GOT3 (cell line): ENCODE results near the gene GCFC2.
"Not testable (repeated sequence)": the region's sequence is repeated elsewhere in the genome, so short reads cannot be mapped to it uniquely, and the experiment has no call there.

Experiments
- DNase-seq: peaks from one replicate; lab custom pipeline; 2025; ENCODE audit warnings: mixed read lengths; lab: John Stamatoyannopoulos, UW

Gene GCFC2

DNA sequence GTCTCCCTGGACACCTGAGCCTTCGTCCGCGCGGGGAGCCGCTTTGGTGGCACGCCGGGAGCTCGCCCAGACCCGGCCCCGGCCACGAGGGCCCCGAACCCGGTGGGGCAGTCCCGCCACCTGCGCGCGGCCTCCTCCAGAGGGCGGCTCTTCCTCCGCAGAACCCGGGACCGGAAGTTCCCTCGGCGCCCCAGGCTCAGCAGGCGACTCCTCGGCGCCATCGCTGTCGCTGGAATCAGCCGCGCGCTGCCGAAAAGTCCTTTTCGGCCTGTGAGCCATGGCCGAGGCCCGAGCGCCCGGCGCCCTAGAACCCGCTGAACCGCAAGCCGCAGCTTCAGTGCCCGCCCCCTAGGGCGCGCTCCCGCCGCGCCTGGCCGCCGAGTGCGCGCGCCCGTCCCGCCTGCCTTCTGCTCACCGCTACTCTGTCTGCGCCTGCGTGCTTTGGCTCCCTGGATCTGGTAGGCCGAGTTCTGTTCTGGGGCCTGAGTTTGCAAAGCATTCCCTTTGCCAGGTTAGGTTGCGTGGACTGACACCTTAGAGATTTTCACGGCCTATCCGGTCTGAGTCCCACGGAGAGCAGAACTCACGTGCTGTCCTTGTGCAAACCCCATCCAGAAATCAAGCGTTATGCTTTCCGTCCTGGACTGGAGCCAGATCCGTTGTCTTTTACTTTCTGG is at the start of gene GCFC2:
Gene GCFC2, minus strand, starts transcription at position 339 of the 677 bp plus-strand sequence. Its CDS starts 60 bp downstream, at position 279.
- peak; percentile 53 for DNase-seq

DNA sequence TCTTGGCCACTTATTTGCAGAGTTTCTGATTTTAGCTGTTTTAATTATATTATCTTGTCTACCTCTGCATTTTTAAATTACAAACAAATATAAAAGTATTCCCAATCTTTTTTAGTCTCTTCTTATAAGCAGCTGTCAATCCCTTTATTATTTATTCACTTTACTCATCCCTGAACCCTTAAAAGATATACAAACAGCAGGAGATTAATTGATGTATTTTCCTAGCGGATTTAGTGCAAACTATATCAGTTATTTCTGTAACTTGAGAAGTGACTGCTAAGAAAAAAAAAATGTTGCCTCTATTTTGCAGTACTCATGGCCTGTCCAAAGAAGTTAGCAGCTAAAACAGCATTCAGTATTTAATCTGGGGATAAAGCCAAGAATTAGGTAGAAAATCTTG is 42.1 kb upstream of the GCFC2 start:
- DNase-seq = no peak

DNA sequence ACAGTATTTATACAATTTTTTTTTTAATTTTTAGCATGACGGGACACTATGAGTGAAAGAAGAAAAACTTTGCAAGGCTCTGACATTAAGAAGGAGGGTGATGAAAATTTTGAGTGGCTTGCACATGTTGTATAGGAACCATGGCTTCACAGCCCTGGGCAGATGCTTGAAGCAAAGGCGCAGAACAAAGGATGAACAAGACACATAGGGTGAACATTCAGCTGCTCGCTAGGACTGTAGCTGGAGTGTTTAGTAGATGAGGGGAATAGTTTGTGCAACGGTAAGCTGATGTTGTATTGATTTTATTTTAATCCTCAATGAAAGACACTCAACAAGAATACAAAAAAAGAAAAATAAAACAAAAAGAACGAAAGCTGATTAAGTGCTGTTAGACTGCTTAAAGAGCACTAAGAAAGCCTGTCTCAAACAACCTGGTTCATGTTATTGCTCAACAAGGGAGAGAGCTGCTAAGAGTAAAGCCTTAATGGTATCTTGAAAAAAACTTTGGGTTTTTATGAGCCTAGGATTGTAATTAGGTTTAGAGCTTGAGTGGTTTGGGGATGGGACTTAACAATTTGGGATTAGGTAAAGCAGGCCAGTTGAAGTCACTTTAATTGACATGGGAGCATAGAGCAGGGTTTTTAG is 41.2 kb upstream of the GCFC2 start:
- no peak for DNase-seq

DNA sequence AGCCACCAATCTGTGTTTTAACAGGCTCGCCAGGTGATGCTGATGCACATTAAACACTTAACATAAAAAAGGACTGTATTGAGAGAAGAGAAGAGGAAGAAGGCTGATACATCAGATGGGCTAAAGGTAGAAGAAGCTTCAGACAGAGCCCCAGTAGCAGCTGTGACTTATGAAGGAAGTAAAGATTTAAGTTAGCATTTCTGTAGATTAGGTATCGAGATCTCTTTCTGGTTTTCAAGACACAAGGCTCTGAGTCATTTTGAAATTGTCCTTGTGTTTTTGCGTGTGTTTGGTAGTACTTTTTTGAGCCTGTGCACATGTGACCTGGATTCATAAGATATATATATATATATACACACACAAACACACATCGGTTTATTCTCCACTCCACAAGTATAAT is 40.6 kb upstream of the GCFC2 start:
- DNase-seq = no peak

DNA sequence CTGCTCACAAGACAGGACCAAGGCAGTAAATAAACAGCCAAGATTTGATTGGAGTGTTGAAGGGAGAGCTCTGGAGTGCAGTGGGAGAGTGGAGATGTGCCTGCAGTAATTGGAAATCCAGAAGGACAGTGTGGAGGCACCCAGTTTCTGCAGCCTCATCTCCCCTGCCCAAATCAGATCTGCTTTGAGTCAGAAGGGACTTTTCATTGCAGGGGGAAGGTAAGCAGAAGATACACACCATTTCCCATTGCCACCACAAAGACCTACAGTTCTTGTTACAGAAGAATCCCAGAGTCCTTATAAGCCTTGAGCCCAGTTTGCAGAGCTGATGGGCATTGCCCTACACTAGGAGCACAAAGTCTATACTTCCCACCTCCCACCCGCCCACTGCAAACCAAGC is 27.2 kb upstream of the GCFC2 start:
- no peak for DNase-seq

DNA sequence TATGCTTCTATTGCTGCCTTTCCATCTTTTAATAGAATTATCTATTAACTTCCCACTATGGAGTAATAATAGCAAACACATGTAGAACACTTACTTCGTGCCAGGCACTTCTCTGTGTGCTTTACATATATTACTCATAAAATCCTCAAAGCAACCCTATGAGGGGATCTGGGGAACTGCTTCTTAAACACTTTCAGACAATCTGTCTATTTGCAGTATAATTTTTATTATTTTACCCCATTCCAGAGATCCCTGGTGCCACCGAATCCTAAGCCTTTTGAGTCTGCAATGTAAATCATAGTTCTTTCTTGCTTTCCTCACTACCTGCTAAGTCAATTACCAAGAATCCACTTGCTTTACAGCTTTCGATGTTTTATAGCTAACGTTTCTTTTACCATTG is 25.6 kb upstream of the GCFC2 start:
- no peak for DNase-seq

DNA sequence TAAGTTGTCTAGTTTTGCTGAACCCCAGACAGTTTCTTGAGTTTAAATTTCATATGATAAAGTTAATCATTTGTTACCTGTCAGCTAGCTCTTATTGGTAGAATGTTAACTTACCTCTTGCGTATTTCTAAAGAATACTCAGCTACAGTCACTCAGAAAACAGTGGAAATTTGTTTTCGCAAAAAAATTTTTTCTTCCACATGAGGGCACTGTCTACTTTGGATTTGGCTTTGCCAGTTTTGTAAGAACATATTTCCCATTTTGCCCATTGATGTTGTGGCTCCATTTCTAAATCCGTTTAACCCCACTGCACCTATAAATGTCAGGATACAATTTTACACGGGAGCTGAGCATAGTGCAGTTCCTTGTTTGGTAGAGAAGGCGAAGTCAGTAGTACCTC is 19.1 kb upstream of the GCFC2 start:
- DNase-seq = no peak

DNA sequence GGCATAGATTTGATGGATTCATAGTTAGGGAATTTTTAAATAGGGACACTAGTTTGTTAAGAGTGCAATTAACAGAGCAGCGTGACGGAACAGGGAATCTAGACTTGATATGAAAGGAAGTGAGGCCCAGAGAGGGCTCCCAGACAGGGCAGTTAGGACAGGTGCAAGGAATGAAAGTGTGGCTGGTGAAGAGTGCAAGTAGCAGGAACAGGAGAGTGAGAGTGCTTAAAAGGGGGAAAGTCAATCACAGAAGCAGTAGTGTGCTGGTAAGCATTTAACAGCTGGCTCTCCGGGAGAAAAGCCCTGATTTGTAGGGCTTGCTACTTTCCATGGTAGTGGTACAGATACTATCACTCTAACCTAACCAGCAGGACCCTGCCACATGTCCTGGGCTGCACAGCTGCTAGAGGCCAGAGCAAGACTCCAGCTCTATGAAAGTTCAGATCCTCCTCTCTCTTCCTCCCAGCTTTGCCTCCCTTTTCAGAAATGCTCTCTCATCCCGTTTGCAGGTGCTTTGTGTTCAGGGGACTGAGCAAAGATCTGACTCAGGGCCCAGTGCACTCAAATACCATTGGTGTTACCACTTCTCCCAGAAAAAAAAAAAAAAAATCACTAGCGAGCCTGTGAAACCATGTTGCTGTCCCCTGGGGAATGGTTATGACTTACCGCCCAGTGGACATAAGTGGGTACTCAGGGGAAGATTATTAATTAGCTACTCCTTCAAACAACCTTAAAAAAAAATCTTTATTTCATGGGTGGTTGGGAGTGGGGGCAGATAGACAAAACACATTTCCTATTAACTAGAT is 18.1 kb upstream of the GCFC2 start:
- no peak for DNase-seq

DNA sequence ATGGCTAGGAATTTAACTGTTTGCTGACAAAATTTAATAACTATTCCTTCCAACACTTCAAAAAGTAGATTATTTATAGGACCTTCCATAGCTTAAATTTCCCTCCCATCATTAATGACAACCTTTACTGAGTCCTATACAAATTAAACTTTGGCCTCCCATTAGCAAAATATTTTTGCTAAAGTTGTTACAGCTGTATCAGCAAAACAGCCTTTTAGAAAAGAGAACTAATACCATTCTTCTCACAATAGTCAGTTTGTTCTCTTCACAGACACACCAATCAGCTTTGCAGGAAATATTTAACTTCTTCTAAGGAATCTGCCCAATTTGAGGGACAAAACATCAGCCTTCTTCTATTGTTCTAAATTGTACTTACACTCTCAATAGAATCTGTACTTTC is 12.0 kb upstream of the GCFC2 start:
- DNase-seq = no peak

DNA sequence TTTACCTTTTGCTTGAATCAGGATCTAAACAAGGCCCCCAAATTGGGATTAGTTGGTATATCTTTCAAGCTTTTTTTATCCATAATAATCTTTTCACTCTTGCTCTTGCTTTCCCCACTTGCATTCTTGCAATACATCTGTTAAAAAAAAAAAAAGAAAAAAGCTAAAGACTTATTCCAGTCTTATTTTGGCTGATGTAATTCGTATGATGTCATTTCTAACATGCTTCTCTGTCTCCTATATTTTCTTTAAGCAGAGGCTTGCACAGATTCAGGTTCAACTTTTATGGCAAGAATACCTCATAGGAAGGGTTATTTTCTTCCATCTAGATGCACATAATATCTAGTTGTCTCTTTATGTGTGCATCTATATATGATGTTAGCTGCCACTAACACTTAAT is 9.8 kb upstream of the GCFC2 start:
- no peak for DNase-seq

DNA sequence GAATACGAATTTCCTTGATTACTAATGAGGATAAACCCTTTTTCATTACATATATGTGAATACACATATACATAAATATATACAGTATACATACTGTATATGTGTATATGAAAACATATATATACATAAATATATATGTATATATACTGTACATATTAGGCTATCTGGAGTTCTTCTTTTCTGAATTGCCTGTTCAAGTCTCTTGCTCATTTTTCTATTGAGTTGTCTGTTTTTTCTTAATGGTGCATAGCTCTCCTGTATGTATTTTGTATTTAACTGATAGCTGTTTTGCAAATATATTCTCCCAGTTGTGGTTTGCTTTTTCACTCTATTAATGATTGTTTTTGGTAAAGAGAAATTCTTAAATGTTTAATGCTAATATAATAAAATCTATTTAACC is 8.9 kb upstream of the GCFC2 start:
- DNase-seq = no peak

DNA sequence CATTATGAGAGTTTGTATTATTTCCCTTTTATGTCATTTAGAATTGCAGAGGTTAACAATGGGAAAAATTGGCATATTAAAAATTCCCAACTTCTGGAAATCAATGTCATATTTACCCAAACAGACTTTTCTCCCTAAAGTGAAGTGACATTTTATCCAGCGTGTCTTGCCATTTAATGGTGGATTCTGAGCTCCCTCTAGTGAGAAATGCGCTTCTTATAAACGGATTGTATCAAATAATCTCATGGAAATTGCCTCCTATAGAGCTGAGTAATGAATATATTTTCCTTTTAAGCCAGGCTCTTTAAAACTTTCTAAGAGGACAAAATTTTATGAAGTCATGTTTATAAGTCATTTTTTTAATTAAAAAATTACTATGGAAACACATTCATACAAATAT is 5.7 kb upstream of the GCFC2 start:
- DNase-seq = no peak

DNA sequence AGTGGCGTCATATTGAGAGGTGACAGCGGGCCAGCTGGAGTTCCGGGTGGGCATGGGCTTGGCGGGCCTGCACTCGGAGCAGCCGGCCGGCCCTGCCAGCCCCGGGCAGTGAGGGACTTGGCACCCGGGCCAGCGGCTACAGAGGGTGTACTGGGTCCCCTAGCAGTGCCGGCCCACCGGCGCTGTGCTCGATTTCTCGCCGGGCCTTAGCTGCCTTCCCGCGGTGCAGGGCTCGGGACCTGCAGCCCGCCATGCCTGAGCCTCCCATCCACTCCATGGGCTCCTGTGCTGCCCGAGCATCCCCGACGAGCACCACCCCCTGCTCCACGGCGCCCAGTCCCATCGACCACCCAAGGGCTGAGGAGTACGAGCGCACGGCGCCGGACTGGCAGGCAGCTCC is 875 bp upstream of the GCFC2 start:
- DNase-seq = not testable (repeated sequence)

DNA sequence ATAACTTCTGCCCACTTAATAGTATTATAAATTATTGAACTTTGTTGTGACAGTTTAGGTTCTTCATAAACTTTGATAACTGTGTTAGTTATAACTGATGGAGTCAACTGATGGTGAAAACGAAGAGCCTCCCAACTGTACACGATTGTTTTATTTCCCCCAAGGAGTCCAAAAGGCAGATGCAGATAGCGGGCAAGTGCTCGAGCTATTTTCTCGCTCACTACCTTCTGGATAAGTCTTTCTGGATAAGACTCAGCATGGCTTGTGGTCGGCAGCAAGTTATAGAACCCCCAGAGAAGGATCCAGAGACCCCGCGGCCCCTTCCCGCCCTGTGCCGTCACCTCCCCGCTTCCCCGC is 517 bp downstream of the GCFC2 start:
- no peak for DNase-seq

DNA sequence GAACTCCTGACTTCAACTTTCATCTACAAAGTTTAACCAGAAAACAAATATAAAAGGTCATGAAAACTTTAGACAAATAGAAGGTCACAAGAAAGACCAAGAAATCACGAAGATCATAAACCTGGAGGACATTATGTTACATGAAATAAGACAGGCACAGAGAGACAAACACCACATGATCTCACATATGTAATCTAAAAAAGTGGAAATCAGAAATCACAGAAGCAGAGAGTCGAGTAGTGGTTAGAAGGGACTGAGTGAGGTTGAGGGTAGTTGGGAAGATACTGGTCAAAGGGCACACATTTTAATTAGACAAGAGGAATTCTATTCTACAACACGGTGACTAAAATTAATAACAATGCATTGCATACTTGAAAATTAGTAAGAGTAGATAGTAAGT is 1.4 kb downstream of the GCFC2 start:
- no peak for DNase-seq

DNA sequence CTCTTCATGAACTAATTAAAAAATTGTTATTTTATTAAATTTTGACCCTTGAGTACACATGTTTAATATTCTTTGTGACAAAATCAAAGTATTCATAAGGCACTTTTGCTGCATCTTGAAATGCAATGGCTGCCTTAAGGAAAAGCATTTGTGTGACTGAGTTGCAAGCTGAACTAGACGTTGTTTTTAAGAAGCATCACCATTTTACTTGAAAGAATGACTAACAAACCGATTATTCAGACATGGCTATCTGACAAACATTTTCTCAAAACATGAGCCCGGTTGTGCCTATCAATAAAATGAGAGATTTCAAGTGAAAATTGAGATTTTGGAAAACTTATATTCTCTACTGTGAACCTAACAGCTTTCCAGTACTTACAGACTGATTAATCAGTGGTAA is 2.8 kb downstream of the GCFC2 start:
- DNase-seq = no peak

DNA sequence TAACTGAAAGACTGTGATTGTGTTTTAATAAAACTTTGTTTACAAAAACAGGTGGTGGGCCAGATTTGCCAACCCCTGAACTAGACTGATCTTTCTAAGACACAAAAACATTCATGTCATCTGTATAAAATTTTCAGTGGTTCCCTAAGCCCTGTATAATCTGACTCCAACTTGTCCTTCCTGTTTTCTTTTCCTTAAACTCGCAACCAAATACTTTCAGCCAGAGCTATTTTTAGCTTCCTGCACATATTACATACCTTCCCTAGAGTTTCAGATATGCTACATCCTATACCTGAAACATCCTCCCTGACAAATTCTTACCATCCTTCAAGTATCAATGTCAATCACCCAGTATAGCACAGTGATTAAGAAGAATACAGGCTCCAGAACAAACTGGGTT is 4.8 kb downstream of the GCFC2 start:
- DNase-seq = no peak

DNA sequence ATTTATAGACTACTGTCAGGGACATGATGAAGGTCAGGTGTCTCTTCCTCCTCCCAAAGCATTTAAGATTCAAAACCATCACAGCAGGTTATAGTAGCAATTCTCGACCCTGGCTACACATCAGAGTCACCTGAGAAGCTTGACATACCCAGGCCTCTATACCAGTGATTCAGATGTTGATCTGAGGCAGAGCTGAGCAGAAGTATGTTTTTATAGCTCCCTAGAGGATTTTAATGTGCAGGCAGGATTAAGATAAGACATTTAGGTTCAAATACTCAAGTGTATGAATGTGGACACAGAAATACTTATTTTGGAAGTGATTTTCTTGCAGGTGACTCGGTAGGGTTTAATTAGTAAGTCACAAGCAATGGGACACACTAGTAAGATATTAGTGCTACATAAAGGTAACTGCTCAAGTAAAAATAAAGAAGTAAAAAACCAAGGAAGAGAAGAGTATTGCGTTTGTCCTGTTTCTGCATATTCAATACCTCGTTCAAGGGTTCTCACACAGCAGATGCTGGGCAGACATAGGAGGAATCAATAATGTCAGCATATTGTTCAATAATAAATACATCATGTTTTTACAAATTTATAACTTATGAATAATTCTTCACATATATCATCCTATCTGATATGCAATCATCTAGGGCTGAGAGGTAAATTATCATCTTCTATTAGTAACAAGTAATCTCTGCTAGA is 7.0 kb downstream of the GCFC2 start:
- no peak for DNase-seq

DNA sequence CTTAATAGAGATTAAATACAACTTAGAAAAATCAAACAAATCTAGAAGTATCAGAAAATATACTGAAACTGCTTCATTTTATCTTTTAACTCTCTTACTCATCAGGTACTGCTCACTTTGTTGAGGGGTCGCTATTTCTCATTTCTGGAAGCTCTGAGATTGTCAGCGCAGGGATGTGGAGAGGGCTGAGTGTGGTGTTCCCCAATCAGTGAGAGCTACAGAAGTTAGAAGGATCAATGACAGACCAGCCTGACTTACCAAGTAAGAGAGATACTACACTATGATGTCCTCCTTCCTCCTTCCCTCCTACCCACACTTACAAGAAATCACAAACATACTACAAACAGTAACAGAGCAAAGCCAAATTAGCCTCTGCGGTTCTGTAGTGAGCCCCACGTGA is 8.1 kb downstream of the GCFC2 start:
- no peak for DNase-seq

DNA sequence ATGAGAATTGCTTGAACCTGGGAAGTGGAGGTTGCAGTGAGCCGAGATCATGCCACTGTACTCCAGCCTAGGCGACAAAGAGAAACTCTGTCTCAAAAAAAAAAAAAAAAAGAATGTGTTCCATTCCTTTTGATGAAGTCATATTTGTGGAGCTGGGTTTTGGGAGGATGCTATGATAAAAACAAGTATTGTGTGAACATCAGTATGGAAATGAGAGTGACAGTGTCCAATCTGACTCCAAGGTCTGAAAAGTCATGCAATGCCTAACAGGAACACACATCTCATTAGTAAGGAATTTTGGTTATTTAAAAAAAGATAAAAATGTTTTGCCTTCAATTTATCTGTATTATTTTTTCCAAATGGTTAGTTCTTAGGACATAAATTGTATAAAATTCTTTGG is 11.8 kb downstream of the GCFC2 start:
- no peak for DNase-seq

DNA sequence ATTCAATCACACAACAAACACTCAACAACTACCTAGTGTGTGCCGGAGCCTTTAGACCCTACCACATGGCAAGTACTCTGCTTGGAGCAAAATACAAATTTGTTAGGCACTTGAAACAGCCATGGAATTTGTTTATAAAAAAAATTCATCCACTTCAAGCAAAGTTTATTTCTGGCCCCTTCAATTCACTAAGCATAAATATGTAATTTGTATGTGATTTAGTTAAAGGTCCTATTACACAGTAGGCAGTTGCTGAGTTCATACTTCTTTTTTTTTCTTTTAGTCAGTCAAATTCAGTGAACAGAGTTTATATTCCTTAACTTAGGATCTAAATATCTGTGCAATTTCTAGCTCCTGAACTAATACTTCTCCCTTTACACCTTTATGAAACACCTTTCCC is 22.5 kb downstream of the GCFC2 start:
- no peak for DNase-seq

DNA sequence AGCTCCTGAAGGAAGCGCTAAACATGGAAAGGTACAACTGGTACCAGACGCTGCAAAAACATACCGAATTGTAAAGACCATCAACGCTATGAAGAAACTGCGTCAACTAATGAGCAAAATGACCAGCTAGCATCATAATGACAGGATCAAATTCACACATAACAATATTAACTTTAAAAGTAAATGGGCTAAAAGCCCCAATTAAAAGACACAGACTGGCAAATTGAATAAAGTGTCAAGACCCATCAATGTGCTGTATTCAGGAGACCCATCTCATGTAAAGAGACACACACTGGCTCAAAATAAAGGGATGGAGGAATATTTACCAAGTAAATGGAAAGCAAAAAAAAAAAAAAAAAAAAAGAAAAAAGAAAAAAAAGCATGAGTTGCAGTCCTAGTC is 27.3 kb downstream of the GCFC2 start:
- DNase-seq = not testable (repeated sequence)

DNA sequence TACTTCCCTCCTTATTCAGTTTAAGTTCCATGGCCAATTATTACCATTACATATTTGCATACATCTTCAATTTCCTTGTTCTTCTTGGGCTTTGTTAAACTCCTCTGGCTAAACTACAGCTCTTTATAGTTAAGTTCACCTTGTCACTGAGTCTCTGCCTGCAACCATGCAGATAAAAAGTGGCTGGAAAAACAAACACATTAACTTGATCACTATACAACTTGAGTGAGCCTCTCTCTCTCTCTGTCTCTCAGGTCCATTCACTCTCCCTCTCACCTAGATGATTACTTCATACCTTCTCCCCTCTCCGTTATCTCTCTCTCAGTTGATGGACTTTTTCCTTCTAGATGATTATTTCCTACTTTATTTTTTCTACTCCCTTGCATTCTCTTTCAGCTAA is 30.3 kb downstream of the GCFC2 start:
- no peak for DNase-seq
